OCI-LY7 (cell line): ENCODE results near the gene TBC1D3B.

ENCODE experiments used
- CTCF ChIP-seq: fragments of 200-600 bp; sonication (generic); conservative IDR thresholded peaks from 2 replicates; pipeline ENCODE4 v1.5.1; 2014; ENCODE audit warnings: mild to moderate bottlenecking, antibody characterized with exemption, low read length, moderate library complexity, mixed read lengths
- EZH2phosphoT487 ChIP-seq: fragments of 200-600 bp; sonication (generic); IDR thresholded peaks from 2 replicates; pipeline ENCODE4 v1.6.1; 2018; ENCODE audit warnings: low read depth, borderline replicate concordance, mild to moderate bottlenecking, mixed run types, antibody characterized with exemption, low read length, moderate library complexity, mixed read lengths

- no peak for TF ChIP-seq CTCF
- no peak for TF ChIP-seq EZH2phosphoT487
Observed at GRCh38 chr17:36196131-36196486, 19.7 kb upstream of the TBC1D3B start.
